AG04449 (cell line): ENCODE data around the gene PREX1.

ENCODE experiments used
- CTCF ChIA-PET: fragments of 350-600 bp; formaldehyde crosslinking; extraction: SDS; loops from one replicate; lab custom pipeline; 2021; ENCODE audit warnings: antibody characterized with exemption; lab: Yijun Ruan, JAX
- POLR2A ChIA-PET: fragments of 400-600, 350-600 bp; formaldehyde crosslinking; extraction: SDS; loops from one replicate; lab custom pipeline; 2020; ENCODE audit warnings: antibody characterized with exemption, inconsistent platforms; lab: Yijun Ruan, JAX
- DNase-seq: peaks from one replicate; pipeline ENCODE4 v3.0.0-alpha.2; 2010; ENCODE audit warnings: low read depth, low spot score
- H3K4me3 ChIP-seq: 2 replicates; pipeline ENCODE4 v1.5.1; 2011; ENCODE audit warnings: low read depth, mild to moderate bottlenecking, control low read depth, low read length
- TF ChIP-seq, protein P1 (sequence below): IDR thresholded peaks from one replicate; pipeline ENCODE4 v1.5.1; 2011; ENCODE audit warnings: mild to moderate bottlenecking, moderate library complexity, low read length, control low read depth, inconsistent platforms; ENCODE audit not compliant: insufficient read depth; ENCODE audit errors: missing control alignments

PREX1 gene

GRCh38 chr20:48621376-48622078 is 206.3 kb downstream of the PREX1 start:
- no peak for DNase-seq
- POLR2A ChIA-PET = no interaction called here
- CTCF ChIA-PET = interaction anchor here (0.6 to 14.5 kb wide), 57 partner anchors 10 to 1349 kb away, joined by 3 to 422 read pairs (median 6); partner anchors contain the start of gene SULF2
- TF ChIP-seq, protein P1, sequence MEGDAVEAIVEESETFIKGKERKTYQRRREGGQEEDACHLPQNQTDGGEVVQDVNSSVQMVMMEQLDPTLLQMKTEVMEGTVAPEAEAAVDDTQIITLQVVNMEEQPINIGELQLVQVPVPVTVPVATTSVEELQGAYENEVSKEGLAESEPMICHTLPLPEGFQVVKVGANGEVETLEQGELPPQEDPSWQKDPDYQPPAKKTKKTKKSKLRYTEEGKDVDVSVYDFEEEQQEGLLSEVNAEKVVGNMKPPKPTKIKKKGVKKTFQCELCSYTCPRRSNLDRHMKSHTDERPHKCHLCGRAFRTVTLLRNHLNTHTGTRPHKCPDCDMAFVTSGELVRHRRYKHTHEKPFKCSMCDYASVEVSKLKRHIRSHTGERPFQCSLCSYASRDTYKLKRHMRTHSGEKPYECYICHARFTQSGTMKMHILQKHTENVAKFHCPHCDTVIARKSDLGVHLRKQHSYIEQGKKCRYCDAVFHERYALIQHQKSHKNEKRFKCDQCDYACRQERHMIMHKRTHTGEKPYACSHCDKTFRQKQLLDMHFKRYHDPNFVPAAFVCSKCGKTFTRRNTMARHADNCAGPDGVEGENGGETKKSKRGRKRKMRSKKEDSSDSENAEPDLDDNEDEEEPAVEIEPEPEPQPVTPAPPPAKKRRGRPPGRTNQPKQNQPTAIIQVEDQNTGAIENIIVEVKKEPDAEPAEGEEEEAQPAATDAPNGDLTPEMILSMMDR = no peak
- H3K4me3 ChIP-seq = no peak overlapping the region

- H3K4me3 ChIP-seq = peak overlapping the region; percentile 42
- POLR2A ChIA-PET = interaction anchor here (1.0 kb wide), 1 partner anchor 834 kb away, joined by 3 read pairs; no protein-coding TSS in a partner anchor
Measured at GRCh38 chr20:48620507-48621375, 207.1 kb downstream of the PREX1 start.

GRCh38 chr20:48620154-48620506 is 207.7 kb downstream of the PREX1 start:
- TF ChIP-seq, protein P1 = no peak
- ChIA-PET POLR2A (interaction anchor here (1.0 kb wide), 1 partner anchor 834 kb away, joined by 3 read pairs; no protein-coding TSS in a partner anchor), CTCF (interaction anchor here (0.7 to 14.5 kb wide), 88 partner anchors 8 to 1423 kb away, joined by 3 to 422 read pairs (median 5); partner anchors contain the start of gene SULF2)
- no peak overlapping the region for H3K4me3 ChIP-seq
- no peak for DNase-seq

More at GRCh38 chr20:48620507-48621375, 207.1 kb downstream of the PREX1 start:
- DNase-seq = no peak
- TF ChIP-seq, protein P1 = peak; percentile 93
- CTCF ChIA-PET = interaction anchor here (0.6 to 14.5 kb wide), 101 partner anchors 9 to 1424 kb away, joined by 3 to 422 read pairs (median 4); partner anchors contain the start of gene SULF2

- no peak for DNase-seq
- ChIA-PET POLR2A (no interaction called here), CTCF (interaction anchor here (0.7 to 14.5 kb wide), 41 partner anchors 10 to 1422 kb away, joined by 3 to 422 read pairs (median 6); partner anchors contain the start of gene SULF2)
- TF ChIP-seq, protein P1 = no peak
- no peak overlapping the region for H3K4me3 ChIP-seq
Measured at GRCh38 chr20:48619126-48620101, 208.4 kb downstream of the PREX1 start.

DNA sequence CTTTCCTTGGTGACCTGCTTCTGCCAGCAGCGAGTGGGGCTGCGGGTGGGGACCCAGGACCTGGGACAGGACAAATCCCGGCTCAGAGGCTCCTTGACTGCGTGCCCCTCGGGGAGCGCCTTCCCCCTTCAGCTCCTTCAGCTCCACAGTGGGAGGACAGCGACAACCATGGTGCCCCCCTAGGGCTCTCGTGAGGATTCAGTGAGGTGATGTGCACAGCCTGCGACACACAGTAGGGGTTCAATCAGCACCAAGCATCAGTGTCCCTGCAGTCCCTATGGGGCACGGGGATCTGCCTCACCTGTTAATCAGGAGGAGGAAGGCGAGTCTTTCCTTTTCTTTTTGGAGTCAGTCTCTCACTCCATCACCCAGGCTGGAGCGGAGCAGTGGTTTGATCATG is 209.2 kb downstream of the PREX1 start:
- POLR2A ChIA-PET = no interaction called here
- CTCF ChIA-PET = interaction anchor here (4.7 to 14.5 kb wide), 3 partner anchors 322 to 954 kb away, joined by 38 to 422 read pairs (median 235); no protein-coding TSS in a partner anchor
- no peak overlapping the region for H3K4me3 ChIP-seq
- TF ChIP-seq, protein P1 = no peak
- no peak for DNase-seq
